AG04450 (cell line): ENCODE results near the gene SNAPC2. TPM values are rescaled to one million over a fixed set of nuclear protein-coding genes. Genes with fewer than 3 reads are reported as not detected.

Experiments used
- CTCF ChIA-PET: fragments of 300-600, 350-600 bp; formaldehyde crosslinking; extraction: SDS; loops from one replicate; lab custom pipeline; 2022; ENCODE audit warnings: antibody characterized with exemption, inconsistent platforms; lab: Charles Lee
- POLR2A ChIA-PET: fragments of 350-600 bp; formaldehyde crosslinking; extraction: SDS; loops from one replicate; lab custom pipeline; 2021; ENCODE audit warnings: antibody characterized with exemption, inconsistent platforms; lab: Yijun Ruan, JAX
- DNase-seq: peaks from one replicate; pipeline ENCODE4 v3.0.0-alpha.2; 2011; ENCODE audit warnings: low read depth, low spot score
- H3K27ac ChIP-seq: one replicate; pipeline ENCODE4 v1.5.1; 2012; ENCODE audit warnings: low read depth, low read length, control low read depth
- H3K27me3 ChIP-seq: one replicate; pipeline ENCODE4 v1.6.0; 2012; ENCODE audit warnings: low read length; ENCODE audit not compliant: control insufficient read depth, insufficient read depth
- H3K4me3 ChIP-seq: 2 replicates; pipeline ENCODE4 v1.5.1; 2011; ENCODE audit warnings: mild to moderate bottlenecking, low read depth, low read length, control low read depth
- H3K9me3 ChIP-seq: 2 replicates; pipeline ENCODE4 v1.5.1; 2012; ENCODE audit warnings: low read length; ENCODE audit not compliant: control insufficient read depth, insufficient read depth
- CTCF ChIP-seq: IDR thresholded peaks from 2 replicates; pipeline ENCODE4 v1.5.1; 2011; ENCODE audit warnings: low read depth, low read length, control low read depth, inconsistent platforms
- polyA plus RNA-seq: library from polyadenylated mRNA; depleted of rRNA; stranded (reverse); fragments of >200 nt; gene quantifications from 2 replicates; pipeline ENCODE4 v1.2.3, GENCODE V29; 2011; rRNA removed

SNAPC2 gene
- polyA plus RNA-seq, 1 experiment = 12.1 TPM

- Histone ChIP-seq H3K4me3 (no peak overlapping the region), H3K9me3 (no peaks in the 10 kb centered on the region; the same call in 1 of the 2 replicates), H3K27me3 (no peaks in the 10 kb centered on the region), H3K27ac (no peak overlapping the region)
- ChIA-PET CTCF (interaction anchor here (0.5 to 7.1 kb wide), 22 partner anchors 10 to 299 kb away, joined by 3 to 48 read pairs (median 4); partner anchors contain the start of genes ELAVL1 and TIMM44), POLR2A (no interaction called here)
- TF ChIP-seq CTCF = peak; percentile 81
- DNase-seq = no peak
Observed at GRCh38 chr19:7970716-7971448, 50.7 kb downstream of the SNAPC2 start.

DNA sequence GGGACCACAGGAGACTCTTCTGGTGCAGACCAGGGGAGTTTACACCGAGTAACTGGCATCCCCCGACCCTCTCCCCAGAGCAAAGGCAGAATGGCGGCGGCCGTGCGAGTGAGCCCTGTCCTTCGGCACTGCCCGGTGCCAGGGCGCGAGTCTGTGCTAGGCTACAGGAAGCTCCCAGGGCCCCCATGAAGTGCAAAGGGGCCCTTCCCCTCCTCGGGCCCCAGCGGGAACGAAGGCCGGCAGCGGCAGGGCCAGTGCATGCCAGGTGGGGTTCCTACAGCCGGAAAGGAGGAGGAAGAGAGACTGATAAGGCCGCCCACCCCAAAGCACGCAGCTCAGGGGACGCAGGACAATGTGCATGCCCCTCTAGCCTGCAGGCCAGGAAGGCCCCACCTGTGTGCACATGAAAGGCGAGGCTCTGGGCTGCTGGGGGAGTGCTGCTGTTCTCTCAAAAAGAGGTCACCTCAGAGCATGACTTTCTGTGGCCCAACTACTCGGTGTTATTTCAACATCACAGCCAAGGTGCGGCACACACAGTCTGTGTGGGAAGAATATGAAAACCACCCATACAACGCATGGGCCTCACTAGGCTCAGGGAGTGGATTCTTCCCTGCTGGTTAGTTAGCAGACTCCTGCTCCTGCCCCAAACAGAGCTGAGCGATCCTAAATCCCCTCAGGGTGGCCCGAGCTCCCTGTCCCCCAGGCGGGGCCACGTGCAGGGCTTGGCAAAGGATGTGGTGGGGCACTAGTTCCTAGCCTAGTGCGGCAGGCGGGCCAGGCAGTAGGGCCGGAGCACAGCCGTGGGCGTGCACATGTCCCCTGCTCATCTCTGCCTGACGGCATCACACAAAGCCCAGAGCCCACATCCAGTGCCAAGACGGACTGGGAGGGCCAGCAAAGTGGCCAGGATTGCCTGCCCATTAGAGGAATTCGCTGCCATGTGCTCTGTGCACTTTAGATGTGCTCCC lies 51.7 kb downstream of the SNAPC2 start:
- Histone ChIP-seq H3K27me3 (no peaks in the 10 kb centered on the region), H3K9me3 (no peaks in the 10 kb centered on the region; the same call in 1 of the 2 replicates), H3K27ac (no peak overlapping the region), H3K4me3 (no peak overlapping the region)
- TF ChIP-seq CTCF = no peak
- ChIA-PET CTCF (interaction anchor here (0.6 to 7.1 kb wide), 7 partner anchors 13 to 481 kb away, joined by 3 to 48 read pairs (median 13); partner anchors contain the start of gene TIMM44), POLR2A (no interaction called here)
- DNase-seq = no peak

Other genes starting within 250 kb of the SNAPC2 start
- not detected in 2 replicates for gene MCEMP1, start 243.2 kb upstream of the SNAPC2 start, polyA plus RNA-seq
- 42.1 and 69.8 TPM in 2 replicates for gene TRAPPC5, start 239.5 kb upstream of the SNAPC2 start, polyA plus RNA-seq
- gene FCER2, start 218.2 kb upstream of the SNAPC2 start, polyA plus RNA-seq = not detected in 2 replicates
- gene CLEC4G, start 188.2 kb upstream of the SNAPC2 start, polyA plus RNA-seq = not detected in 2 replicates
- not detected in 2 replicates for gene CD209, start 172.8 kb upstream of the SNAPC2 start, polyA plus RNA-seq
- not detected in 2 replicates for gene CLEC4M, start 157.1 kb upstream of the SNAPC2 start, polyA plus RNA-seq
- 6.7 and 9.1 TPM in 2 replicates for gene EVI5L, start 90.1 kb upstream of the SNAPC2 start, polyA plus RNA-seq
- not detected in 2 replicates for gene PRR36, start 45.9 kb upstream of the SNAPC2 start, polyA plus RNA-seq
- gene LRRC8E, start 31.8 kb upstream of the SNAPC2 start, polyA plus RNA-seq = 4.1 and 4.7 TPM in 2 replicates
- gene MAP2K7, start 16.5 kb upstream of the SNAPC2 start, polyA plus RNA-seq = 5.6 and 6.2 TPM in 2 replicates
- gene TGFBR3L, start 5.5 kb upstream of the SNAPC2 start, polyA plus RNA-seq = 0.88 TPM in 1 of 2 replicates, not detected in the other
- 0.95 and 2.2 TPM in 2 replicates for gene CTXN1, start 5.8 kb downstream of the SNAPC2 start, polyA plus RNA-seq
- gene TIMM44, start 23.3 kb downstream of the SNAPC2 start, polyA plus RNA-seq = 42.0 and 43.3 TPM in 2 replicates
- 44.7 and 52.3 TPM in 2 replicates for gene ELAVL1, start 85.3 kb downstream of the SNAPC2 start, polyA plus RNA-seq
- not detected in 2 replicates for gene CCL25, start 132.4 kb downstream of the SNAPC2 start, polyA plus RNA-seq
- gene FBN3, start 229.3 kb downstream of the SNAPC2 start, polyA plus RNA-seq = not detected in 2 replicates